ENCODE results near the gene CYP46A1.

CYP46A1 gene

GRCh38 chr14:99691111-99691885 is 7.2 kb downstream of the CYP46A1 start:
- no peak overlapping the region for H3K4me3 ChIP-seq (ENCODE audit: low read depth, low read length)
- peaks cover 37% of the 10 kb centered on the region for H3K27me3 ChIP-seq
- DNase-seq = no peak
- H3K4me1 ChIP-seq = no peaks in the 10 kb centered on the region
- H3K9me3 ChIP-seq = no peaks in the 10 kb centered on the region
- H3K36me3 ChIP-seq = no peaks in the 10 kb centered on the region
- TF ChIP-seq, protein P1, sequence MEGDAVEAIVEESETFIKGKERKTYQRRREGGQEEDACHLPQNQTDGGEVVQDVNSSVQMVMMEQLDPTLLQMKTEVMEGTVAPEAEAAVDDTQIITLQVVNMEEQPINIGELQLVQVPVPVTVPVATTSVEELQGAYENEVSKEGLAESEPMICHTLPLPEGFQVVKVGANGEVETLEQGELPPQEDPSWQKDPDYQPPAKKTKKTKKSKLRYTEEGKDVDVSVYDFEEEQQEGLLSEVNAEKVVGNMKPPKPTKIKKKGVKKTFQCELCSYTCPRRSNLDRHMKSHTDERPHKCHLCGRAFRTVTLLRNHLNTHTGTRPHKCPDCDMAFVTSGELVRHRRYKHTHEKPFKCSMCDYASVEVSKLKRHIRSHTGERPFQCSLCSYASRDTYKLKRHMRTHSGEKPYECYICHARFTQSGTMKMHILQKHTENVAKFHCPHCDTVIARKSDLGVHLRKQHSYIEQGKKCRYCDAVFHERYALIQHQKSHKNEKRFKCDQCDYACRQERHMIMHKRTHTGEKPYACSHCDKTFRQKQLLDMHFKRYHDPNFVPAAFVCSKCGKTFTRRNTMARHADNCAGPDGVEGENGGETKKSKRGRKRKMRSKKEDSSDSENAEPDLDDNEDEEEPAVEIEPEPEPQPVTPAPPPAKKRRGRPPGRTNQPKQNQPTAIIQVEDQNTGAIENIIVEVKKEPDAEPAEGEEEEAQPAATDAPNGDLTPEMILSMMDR (IDR thresholded peaks at IDR 0.05; ENCODE audit: low read depth, low read length) = no peak

DNA sequence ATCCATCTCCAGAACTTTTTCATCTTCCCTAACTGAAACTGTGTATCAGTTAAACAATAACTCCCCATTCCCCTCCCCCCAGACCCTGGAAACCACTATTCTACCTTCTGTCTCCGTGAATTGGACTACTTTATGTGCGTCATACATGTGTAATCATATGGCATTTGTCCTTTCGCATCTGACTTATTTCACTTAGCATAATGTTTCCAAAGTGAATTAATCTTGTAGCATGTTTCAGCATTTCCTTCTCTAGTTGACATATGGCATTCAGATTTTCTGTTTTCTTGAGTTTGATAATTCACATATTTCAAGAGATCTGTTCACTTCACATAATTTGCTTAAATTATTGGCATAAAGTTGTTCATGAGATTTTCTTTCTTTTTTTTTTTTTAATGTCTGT is 9.8 kb downstream of the CYP46A1 start:
- peaks cover 26% of the 10 kb centered on the region for H3K27me3 ChIP-seq
- TF ChIP-seq, protein P1 (IDR thresholded peaks at IDR 0.05; ENCODE audit: low read depth, low read length) = no peak
- H3K4me3 ChIP-seq (ENCODE audit: low read depth, low read length) = no peak overlapping the region
- no peaks in the 10 kb centered on the region for H3K36me3 ChIP-seq
- no peaks in the 10 kb centered on the region; the same call in 1 of the 2 replicates for H3K9me3 ChIP-seq
- DNase-seq = no peak
- H3K4me1 ChIP-seq = no peaks in the 10 kb centered on the region

DNA sequence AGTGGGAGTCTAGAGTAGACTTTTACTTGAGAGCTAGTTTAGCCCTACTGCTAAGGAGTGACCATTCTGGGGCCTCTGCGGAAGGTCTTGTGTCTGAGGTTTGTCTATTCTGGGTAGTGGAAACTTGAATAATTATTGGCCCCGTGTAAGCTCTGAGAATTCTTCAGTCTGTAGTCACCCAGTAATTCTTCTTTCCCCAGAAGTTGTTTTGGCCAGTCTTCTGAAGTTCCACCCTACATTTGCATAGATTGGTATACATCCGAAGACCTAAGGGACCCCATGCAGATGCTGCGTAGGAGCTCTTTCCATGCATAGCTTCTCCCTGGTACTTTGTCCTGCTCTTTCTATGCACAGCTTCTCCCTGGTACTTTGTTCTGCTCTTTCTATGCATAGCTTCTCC is 12.8 kb downstream of the CYP46A1 start:
- H3K4me3 ChIP-seq (ENCODE audit: low read depth, low read length) = no peak overlapping the region
- no peaks in the 10 kb centered on the region; the same call in 1 of the 2 replicates for H3K9me3 ChIP-seq
- TF ChIP-seq, protein P1 (IDR thresholded peaks at IDR 0.05; ENCODE audit: low read depth, low read length) = no peak
- H3K36me3 ChIP-seq = no peaks in the 10 kb centered on the region
- H3K4me1 ChIP-seq = no peaks in the 10 kb centered on the region
- no peak for DNase-seq
- peaks cover 6% of the 10 kb centered on the region for H3K27me3 ChIP-seq

- H3K36me3 ChIP-seq = no peaks in the 10 kb centered on the region
- no peak for DNase-seq
- H3K4me1 ChIP-seq = no peaks in the 10 kb centered on the region
- peaks cover 6% of the 10 kb centered on the region; the same call in 1 of the 2 replicates for H3K27me3 ChIP-seq
- H3K4me3 ChIP-seq (ENCODE audit: low read depth, low read length) = no peak overlapping the region
- TF ChIP-seq, protein P1 (IDR thresholded peaks at IDR 0.05; ENCODE audit: low read depth, low read length) = no peak
- no peaks in the 10 kb centered on the region; the same call in 1 of the 2 replicates for H3K9me3 ChIP-seq
Observed at GRCh38 chr14:99698236-99698635, 14.1 kb downstream of the CYP46A1 start.

DNA sequence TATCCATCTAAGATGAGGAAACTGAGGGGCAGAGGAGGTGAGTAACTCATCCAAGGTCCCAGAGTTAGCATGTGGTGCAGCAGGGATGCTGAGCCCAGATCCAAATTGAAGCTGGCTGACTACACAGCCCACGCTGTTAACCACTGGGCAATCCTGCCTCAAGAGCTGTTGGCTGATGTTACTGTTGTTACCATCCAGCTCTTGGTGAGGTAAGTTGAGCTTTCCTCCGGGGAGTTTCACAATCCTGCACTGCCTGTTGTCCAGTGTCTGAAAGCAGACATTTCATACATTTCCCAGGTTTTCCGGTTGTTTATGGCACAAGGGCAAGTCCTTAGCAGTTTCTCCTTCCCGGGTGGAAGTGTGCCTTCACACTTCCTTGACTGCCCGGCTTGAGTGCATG is 14.5 kb downstream of the CYP46A1 start:
- H3K27me3 ChIP-seq = peaks cover 6% of the 10 kb centered on the region; the same call in 1 of the 2 replicates
- TF ChIP-seq, protein P1 (IDR thresholded peaks at IDR 0.05; ENCODE audit: low read depth, low read length) = no peak
- H3K4me1 ChIP-seq = no peaks in the 10 kb centered on the region
- no peak overlapping the region for H3K4me3 ChIP-seq (ENCODE audit: low read depth, low read length)
- H3K9me3 ChIP-seq = no peaks in the 10 kb centered on the region; the same call in 1 of the 2 replicates
- no peak for DNase-seq
- no peaks in the 10 kb centered on the region for H3K36me3 ChIP-seq

DNA sequence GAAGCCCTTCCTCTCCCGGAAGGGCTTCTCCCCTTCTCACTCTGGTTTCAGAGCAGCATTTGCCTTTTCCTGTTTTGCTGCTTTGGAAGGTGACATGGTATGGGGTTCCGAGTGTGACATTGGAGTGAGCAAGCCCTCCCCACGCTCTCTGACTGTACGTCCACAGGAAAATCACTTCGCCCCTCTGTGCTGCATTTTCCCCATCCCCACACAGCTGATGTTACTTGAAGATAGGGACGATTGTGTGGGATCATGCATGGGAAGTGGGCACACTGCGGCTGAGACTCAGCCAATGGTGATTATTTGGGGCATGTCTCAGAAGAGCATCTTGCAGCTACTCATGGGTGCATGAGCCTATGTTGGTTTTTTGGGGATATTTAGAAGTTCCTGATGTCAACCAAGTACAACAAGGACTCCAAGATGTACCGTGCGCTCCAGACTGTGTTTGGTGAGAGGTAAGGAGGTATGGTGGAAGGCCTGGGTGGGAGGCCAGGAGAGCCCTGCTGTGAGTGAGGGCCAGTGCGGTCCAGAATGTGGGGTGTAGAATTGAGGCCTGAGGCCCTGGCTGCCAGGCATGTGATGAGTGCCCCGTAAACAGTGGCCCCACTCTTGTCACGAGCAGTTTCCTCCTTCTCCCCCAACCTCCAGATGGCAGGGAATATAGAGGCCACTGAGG is 15.1 kb downstream of the CYP46A1 start:
- no peaks in the 10 kb centered on the region; the same call in 1 of the 2 replicates for H3K9me3 ChIP-seq
- TF ChIP-seq, protein P1 (IDR thresholded peaks at IDR 0.05; ENCODE audit: low read depth, low read length) = no peak
- H3K27me3 ChIP-seq = peaks cover 6% of the 10 kb centered on the region; the same call in 1 of the 2 replicates
- H3K4me1 ChIP-seq = no peaks in the 10 kb centered on the region
- no peaks in the 10 kb centered on the region for H3K36me3 ChIP-seq
- H3K4me3 ChIP-seq (ENCODE audit: low read depth, low read length) = no peak overlapping the region
- no peak for DNase-seq
